ENCODE data around the gene PEX7.
"Not testable (repeated sequence)": the region's sequence is repeated elsewhere in the genome, so short reads cannot be mapped to it uniquely, and the experiment has no call there.

PEX7 gene

GRCh38 chr6:136846477-136846876, 24.1 kb downstream of the PEX7 start:
- DNase-seq, result not testable (repeated sequence)

GRCh38 chr6:136849979-136850563, 27.7 kb downstream of the PEX7 start:
- DNase-seq, result not testable (repeated sequence)

GRCh38 chr6:136859430-136859829, 37.0 kb downstream of the PEX7 start:
- no peak for DNase-seq

GRCh38 chr6:136860043-136860442, 37.7 kb downstream of the PEX7 start:
- DNase-seq, result no peak

GRCh38 chr6:136862662-136863061, 40.3 kb downstream of the PEX7 start:
- no peak for DNase-seq

- DNase-seq, result no peak
Measured at GRCh38 chr6:136863752-136864151, 41.4 kb downstream of the PEX7 start.

GRCh38 chr6:136864676-136865075, 42.3 kb downstream of the PEX7 start:
- no peak for DNase-seq

GRCh38 chr6:136866872-136867416, 44.6 kb downstream of the PEX7 start:
- no peak for DNase-seq

- no peak for DNase-seq
Measured at GRCh38 chr6:136869451-136869850, 47.1 kb downstream of the PEX7 start.

GRCh38 chr6:136873748-136874147, 51.4 kb downstream of the PEX7 start:
- DNase-seq, result no peak

GRCh38 chr6:136876469-136876868, 54.1 kb downstream of the PEX7 start:
- not testable (repeated sequence) for DNase-seq

- no peak for DNase-seq
Measured at GRCh38 chr6:136880748-136881460, 58.5 kb downstream of the PEX7 start.

GRCh38 chr6:136886091-136886490, 63.7 kb downstream of the PEX7 start:
- DNase-seq, result no peak

GRCh38 chr6:136887953-136888352, 65.6 kb downstream of the PEX7 start:
- no peak for DNase-seq

GRCh38 chr6:136889271-136890193, 67.1 kb downstream of the PEX7 start:
- DNase-seq, result no peak

GRCh38 chr6:136890194-136890839, 67.9 kb downstream of the PEX7 start:
- no peak for DNase-seq

- DNase-seq, result no peak
Measured at GRCh38 chr6:136890986-136891385, 68.6 kb downstream of the PEX7 start.

- no peak for DNase-seq
Measured at GRCh38 chr6:136893187-136893586, 70.8 kb downstream of the PEX7 start.

- no peak for DNase-seq
Measured at GRCh38 chr6:136895901-136896300, 73.5 kb downstream of the PEX7 start.

GRCh38 chr6:136897071-136897470, 74.7 kb downstream of the PEX7 start:
- no peak for DNase-seq

GRCh38 chr6:136901212-136901784, 78.9 kb downstream of the PEX7 start:
- no peak for DNase-seq

GRCh38 chr6:136904477-136904876, 82.1 kb downstream of the PEX7 start:
- not testable (repeated sequence) for DNase-seq
